ENCODE results near the gene VIL1. TPM values are rescaled to one million over a fixed set of nuclear protein-coding genes. Genes with fewer than 3 reads are reported as not detected.
A peak's percentile ranks its signal among the peaks of the same experiment; 100 is the strongest.

The VIL1 gene
- total and polyA plus RNA-seq, 9 of the 15 experiments (the other 6 are each of a cell fraction or from before 2014, with no cell fraction given): 0.51 to 2.7 (median 1.2) TPM

DNA sequence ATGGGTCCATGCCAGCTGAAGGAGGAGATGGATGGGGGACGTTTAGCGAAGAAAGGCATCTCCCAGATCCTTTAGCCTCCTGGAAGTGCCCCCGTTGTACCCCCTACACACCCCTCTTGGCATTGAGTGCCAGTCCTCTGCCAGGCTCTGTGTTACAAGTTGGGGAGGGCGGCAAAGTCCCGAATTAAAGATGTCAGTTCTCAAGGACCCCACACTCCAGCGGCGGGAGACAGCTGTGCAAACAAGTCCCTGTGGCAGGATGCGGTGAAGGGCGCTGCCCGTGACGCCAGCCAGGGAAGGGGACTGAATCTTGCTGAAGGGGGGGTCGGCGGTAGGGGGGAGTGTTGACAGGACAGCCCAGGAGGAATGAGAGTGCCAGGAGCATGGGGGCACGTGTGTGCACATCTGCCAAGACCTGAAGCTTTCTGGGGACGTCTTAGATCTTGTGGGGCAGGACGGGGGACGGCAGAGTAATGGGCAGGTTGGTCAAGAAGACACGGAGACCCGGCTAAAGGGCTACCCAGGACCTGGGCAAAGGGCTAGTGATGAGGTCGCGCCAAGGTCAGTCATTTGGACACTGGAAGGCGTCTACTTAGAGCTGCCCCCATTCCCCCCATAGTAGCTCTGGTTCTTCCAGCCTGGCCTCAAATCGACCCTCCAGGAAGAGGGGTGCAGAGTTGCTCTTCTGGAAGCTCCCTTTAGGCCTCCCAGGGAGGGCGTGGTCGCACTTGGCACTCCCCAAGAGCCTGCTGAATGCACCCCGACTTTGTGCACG, 22.0 kb upstream of the VIL1 start (continued):
- TF ChIP-seq NFE2L1 (tag; IDR thresholded peaks at IDR 0.05; ENCODE audit: borderline replicate concordance, low read depth) (no peak), EZH2 (IDR thresholded peaks at IDR 0.05; ENCODE audit: borderline replicate concordance, low read depth, low read length) (no peak), NR2F6 (CRISPR knock-in tag; IDR thresholded peaks at IDR 0.05) (no peak), HDAC8 (tag; IDR thresholded peaks at IDR 0.05) (no peak), TCFL5 (CRISPR knock-in tag; conservative IDR thresholded peaks at IDR 0.05) (no peak), ZNF717 (CRISPR knock-in tag; IDR thresholded peaks at IDR 0.05) (no peak), SUPT5H (IDR thresholded peaks at IDR 0.05) (no peak), ZNF184 (CRISPR knock-in tag; IDR thresholded peaks at IDR 0.05) (no peak), ZBTB7A (IDR thresholded peaks at IDR 0.05; ENCODE audit: borderline replicate concordance, control insufficient read depth, low read depth, low read length) (peak; percentile 47; the same call in 1 of the 2 replicates), ELF2 (CRISPR knock-in tag; IDR thresholded peaks at IDR 0.05) (no peak), SMARCB1 (IDR thresholded peaks at IDR 0.05; ENCODE audit: insufficient read length, low read depth) (no peak), JUN (IDR thresholded peaks at IDR 0.05; ENCODE audit: borderline replicate concordance, low read depth, low read length) (no peak), JUN (CRISPR knock-in tag; IDR thresholded peaks at IDR 0.05; ENCODE audit: borderline replicate concordance) (no peak), TCF3 (CRISPR knock-in tag; IDR thresholded peaks at IDR 0.05) (no peak), ELF4 (CRISPR knock-in tag; IDR thresholded peaks at IDR 0.05) (no peak), TCF7L2 (IDR thresholded peaks at IDR 0.05; ENCODE audit: low read depth, low read length) (no peak), ZBED1 (IDR thresholded peaks at IDR 0.05) (no peak), BHLHE40 (IDR thresholded peaks at IDR 0.05; ENCODE audit: low read length) (peak; percentile 49; the same call in 1 of the 2 replicates), MEF2D (tag; conservative IDR thresholded peaks at IDR 0.05; ENCODE audit: low read depth) (no peak), ZNF668 (CRISPR knock-in tag; IDR thresholded peaks at IDR 0.05) (no peak)
- TF ChIP-seq, protein P1, sequence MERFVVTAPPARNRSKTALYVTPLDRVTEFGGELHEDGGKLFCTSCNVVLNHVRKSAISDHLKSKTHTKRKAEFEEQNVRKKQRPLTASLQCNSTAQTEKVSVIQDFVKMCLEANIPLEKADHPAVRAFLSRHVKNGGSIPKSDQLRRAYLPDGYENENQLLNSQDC (CRISPR knock-in tag; IDR thresholded peaks at IDR 0.05): no peak
- TF ChIP-seq, protein P2, sequence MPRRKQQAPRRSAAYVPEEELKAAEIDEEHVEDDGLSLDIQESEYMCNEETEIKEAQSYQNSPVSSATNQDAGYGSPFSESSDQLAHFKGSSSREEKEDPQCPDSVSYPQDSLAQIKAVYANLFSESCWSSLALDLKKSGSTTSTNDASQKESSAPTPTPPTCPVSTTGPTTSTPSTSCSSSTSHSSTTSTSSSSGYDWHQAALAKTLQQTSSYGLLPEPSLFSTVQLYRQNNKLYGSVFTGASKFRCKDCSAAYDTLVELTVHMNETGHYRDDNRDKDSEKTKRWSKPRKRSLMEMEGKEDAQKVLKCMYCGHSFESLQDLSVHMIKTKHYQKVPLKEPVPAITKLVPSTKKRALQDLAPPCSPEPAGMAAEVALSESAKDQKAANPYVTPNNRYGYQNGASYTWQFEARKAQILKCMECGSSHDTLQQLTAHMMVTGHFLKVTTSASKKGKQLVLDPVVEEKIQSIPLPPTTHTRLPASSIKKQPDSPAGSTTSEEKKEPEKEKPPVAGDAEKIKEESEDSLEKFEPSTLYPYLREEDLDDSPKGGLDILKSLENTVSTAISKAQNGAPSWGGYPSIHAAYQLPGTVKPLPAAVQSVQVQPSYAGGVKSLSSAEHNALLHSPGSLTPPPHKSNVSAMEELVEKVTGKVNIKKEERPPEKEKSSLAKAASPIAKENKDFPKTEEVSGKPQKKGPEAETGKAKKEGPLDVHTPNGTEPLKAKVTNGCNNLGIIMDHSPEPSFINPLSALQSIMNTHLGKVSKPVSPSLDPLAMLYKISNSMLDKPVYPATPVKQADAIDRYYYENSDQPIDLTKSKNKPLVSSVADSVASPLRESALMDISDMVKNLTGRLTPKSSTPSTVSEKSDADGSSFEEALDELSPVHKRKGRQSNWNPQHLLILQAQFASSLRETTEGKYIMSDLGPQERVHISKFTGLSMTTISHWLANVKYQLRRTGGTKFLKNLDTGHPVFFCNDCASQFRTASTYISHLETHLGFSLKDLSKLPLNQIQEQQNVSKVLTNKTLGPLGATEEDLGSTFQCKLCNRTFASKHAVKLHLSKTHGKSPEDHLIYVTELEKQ (CRISPR knock-in tag; IDR thresholded peaks at IDR 0.05): no peak
- TF ChIP-seq, protein P3, sequence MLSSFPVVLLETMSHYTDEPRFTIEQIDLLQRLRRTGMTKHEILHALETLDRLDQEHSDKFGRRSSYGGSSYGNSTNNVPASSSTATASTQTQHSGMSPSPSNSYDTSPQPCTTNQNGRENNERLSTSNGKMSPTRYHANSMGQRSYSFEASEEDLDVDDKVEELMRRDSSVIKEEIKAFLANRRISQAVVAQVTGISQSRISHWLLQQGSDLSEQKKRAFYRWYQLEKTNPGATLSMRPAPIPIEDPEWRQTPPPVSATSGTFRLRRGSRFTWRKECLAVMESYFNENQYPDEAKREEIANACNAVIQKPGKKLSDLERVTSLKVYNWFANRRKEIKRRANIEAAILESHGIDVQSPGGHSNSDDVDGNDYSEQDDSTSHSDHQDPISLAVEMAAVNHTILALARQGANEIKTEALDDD (IDR thresholded peaks at IDR 0.05): 0 out of 2 replicates have a peak, but pooled peaks have one; percentile 12

Measured in K562 (cell line).